ENCODE results near the gene VSNL1. TPM values are rescaled to one million over a fixed set of nuclear protein-coding genes. Genes with fewer than 3 reads are reported as not detected.

The VSNL1 gene
- total RNA-seq, 4 donors from 2014 or later: not detected

GRCh38 chr2:17660219-17660618 is 119.7 kb downstream of the VSNL1 start:
- TF ChIP-seq, protein P1, sequence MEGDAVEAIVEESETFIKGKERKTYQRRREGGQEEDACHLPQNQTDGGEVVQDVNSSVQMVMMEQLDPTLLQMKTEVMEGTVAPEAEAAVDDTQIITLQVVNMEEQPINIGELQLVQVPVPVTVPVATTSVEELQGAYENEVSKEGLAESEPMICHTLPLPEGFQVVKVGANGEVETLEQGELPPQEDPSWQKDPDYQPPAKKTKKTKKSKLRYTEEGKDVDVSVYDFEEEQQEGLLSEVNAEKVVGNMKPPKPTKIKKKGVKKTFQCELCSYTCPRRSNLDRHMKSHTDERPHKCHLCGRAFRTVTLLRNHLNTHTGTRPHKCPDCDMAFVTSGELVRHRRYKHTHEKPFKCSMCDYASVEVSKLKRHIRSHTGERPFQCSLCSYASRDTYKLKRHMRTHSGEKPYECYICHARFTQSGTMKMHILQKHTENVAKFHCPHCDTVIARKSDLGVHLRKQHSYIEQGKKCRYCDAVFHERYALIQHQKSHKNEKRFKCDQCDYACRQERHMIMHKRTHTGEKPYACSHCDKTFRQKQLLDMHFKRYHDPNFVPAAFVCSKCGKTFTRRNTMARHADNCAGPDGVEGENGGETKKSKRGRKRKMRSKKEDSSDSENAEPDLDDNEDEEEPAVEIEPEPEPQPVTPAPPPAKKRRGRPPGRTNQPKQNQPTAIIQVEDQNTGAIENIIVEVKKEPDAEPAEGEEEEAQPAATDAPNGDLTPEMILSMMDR (IDR thresholded peaks at IDR 0.05; ENCODE audit: low read depth): no peak

- TF ChIP-seq, protein P1 (IDR thresholded peaks at IDR 0.05; ENCODE audit: low read depth): no peak
Measured at GRCh38 chr2:17661460-17661859, 121.0 kb downstream of the VSNL1 start.

GRCh38 chr2:17662723-17663122 is 122.2 kb downstream of the VSNL1 start:
- TF ChIP-seq, protein P1 (IDR thresholded peaks at IDR 0.05; ENCODE audit: low read depth): no peak

DNA sequence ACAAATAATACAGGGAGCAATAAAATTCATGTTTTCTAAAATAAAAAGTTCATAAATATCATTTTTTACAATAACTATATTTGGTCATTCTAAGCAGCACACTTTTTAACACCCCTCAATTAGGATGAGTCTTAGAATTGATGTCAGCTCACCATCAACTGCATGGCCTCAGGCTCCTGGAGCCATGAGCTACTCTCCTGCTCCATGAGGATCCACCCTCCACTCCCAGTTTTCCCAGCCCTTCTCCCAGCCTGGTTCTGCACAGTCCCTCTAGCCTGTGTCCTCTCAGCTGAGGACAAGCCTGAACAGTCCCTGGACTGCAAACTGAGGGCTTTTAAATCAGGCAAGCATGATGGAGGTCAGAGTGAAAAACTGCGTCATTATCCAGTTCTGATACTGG is 124.0 kb downstream of the VSNL1 start:
- TF ChIP-seq, protein P1 (IDR thresholded peaks at IDR 0.05; ENCODE audit: low read depth): no peak

DNA sequence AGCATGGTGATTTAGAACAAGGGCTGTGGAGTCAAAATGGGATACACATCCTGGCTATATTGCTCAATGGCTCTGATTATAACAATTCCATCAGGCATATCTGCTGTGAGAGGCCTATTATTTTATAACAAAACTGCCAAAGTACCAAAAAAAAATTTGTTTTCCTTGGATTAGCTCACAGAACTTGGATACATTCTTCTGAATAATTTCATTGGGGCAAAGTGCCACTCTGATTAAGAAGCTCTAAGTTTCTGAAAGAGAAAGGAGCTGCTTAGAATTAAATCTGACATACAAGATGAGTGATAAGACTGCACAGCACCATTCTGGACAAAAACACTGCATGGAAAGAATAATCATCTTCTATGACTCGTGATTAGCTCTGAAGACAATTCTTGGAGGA is 127.4 kb downstream of the VSNL1 start:
- TF ChIP-seq, protein P1 (IDR thresholded peaks at IDR 0.05; ENCODE audit: low read depth): no peak

- TF ChIP-seq, protein P1 (IDR thresholded peaks at IDR 0.05; ENCODE audit: low read depth): no peak
Measured at GRCh38 chr2:17672583-17673317, 132.3 kb downstream of the VSNL1 start.

DNA sequence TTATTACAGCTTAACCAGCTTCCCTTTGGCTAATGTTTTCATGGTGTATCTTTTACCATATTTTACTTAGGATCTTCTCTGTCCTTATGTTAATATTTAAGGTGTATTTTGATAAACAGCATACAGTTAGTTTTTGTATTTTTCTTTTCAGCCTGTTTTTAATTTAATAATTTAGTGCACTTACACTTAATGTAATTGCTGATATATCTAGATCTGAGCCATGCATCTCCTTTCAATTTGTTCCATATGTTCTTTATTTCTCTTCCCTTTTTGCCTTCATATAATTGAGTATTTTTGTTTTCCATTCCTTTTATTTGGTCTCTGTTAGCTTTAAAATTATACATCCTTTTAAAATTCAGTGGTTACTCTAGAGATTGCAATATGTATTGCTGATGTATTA is 134.3 kb downstream of the VSNL1 start:
- TF ChIP-seq, protein P1 (IDR thresholded peaks at IDR 0.05; ENCODE audit: low read depth): no peak
